T-helper 2 cell treated with Interferon-gamma antibody and Interleukin-4, amounts not matched to agents 100 ng/mL and 5 ng/mL, for 36 hours (primary cell): ENCODE measurements around the gene GNLY. TPM values are rescaled to one million over a fixed set of nuclear protein-coding genes. Genes with fewer than 3 reads are reported as not detected.

Experiments
- intact Hi-C: fragments of 100-400 bp; cut with micrococcal nuclease; formaldehyde crosslinking; loops from one replicate; pipeline ENCODE4 v1.15.1; 2023
- total RNA-seq: library from RNA; stranded (reverse); gene quantifications from 2 replicates; pipeline ENCODE4 v1.2.3, GENCODE V29; 2022

The GNLY gene
- total RNA-seq, 1 donor from 2014 or later, result 18.1 TPM

DNA sequence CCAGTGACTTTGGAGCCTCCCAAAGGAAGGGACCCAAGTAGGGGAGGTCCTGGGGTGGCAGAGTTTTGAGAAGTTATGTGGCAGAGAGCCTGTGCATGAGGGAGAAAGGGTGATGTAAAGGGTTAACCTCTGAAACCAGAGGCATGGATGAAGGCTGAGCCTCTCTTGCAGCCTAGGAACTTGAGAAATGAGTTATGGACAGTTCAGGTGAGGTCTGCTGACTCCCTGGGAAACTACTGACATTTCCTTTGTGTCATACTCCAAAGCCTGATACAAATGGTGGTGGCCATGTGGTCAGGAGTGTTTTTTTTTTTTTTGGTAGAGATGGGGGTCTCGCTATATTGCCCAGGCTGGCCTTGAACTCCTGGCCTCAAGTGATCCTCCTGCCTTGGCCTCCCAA, 12.4 kb upstream of the GNLY start:
- intact Hi-C loops, result no loop called here

DNA sequence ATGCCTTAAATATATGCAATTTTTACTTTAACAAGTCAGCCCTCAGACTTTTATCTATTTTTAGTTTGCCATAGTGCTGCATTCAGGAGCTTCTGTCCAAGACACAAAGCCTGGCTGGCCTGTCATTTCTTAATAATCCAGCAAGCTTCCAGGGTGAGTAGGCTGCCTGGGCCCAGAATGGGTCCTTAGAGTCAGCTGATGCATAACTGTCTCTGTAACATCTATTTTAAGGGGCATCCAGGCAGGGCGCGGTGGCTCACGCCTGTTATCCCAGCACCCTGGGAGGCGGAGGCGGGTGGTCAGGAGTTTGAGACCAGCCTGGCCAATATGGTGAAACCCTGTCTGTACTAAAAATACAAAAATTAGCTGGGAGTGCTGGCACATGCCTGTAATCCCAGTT, 11.8 kb upstream of the GNLY start:
- intact Hi-C loops, result no loop called here

DNA sequence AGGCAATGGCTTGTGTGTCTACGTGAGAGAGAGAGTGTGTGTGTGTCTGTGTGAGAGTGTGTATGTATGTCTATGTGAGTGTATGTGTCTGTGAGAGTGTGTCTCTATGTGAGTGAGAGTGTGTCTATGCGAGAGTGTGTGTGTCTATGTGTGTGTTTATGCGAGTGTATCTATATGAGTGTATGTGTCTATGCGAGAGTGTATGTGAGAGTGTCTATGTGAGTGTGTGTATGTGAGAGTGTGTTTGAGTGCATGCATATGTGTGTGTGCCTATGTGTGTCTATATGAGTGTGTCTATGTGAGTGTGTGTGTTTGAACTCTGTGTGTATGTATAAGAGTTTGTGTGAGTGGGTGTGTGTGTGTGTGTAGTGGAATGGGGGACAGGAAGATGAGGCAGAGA, 9.8 kb upstream of the GNLY start:
- intact Hi-C loops, result no loop called here

DNA sequence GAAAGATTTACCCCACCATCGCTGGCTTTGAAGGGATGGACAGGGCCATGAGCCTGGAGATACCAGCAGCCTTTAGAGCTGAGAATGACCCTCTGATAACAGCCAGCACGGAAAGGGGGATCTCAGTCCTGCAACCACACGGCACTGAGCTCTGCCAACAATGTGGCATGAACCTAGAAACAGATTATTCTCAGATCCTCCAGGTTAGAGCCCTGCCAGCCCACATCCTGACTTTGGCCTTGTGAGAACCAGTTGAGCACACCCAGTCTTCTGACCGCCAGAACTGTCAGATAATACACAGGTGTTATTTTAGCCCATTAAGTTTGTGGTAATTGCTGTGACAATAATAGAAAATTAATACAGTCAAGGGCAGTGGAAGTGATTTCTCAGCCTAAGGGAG, 9.4 kb upstream of the GNLY start:
- intact Hi-C loops, result no loop called here

DNA sequence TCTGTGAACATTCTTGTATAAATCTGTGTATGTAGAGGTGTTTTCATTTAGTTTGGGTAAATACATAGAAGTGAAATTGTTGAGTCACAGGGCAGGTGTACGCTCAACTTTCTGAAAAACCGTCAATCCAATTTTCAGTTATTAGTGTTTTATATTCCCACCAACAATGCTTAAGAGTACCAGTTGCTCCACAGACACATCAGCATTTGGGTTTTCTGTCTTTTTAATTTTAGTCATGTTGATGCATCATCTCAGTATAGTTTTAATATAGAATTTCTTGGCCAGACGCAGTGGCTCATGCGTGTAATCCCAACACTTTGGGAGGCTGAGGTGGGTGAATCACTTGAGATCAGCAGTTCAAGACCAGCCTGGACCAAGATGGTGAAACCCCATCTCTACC, 3.2 kb upstream of the GNLY start:
- intact Hi-C loops, result no loop called here

DNA sequence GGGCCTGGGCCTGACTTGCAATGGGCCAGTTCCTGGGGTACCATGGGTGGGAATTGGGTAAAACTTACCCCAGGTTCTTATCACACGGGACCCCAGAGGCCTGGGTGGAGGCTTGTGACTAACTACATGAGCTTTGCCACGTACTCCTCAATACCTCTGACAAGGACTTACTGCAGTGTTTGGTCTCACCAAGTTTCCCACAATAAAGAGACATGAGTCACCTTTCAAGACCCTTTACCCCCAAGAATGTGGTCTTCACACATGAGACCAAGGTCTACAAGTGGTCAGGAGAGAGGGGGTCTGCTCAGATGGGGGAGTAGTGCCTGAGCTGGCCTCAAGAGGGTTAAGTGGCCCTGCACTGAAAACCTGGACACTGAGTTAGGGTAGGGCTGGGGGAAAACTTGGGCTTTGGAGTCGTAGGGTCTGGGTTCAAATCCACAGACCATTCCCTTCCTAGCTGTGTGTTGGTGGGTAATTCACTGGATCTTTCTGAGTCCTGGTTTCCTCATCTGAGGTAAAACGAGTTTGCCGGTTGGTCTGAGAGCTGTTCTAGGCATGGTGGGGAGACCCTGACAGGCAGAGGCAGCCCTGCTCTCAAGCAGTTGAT, 2.0 kb upstream of the GNLY start:
- intact Hi-C loops, result no loop called here

DNA sequence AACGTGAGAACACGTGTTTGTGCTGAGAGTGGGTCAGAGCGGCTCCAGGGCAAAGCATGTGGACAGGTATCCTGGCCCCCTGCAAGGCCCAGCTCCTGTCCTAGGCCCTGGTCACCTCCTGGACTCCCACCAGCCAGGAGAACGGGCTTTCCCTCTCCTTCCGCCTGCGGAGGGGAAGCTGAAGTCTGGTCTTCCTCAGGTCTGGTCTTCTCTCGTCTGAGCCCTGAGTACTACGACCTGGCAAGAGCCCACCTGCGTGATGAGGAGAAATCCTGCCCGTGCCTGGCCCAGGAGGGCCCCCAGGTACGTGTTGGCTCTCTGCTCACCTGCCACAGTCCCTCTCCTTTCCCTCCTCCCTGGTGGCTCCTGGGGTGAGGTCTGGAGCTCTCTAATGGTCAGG, 963 bp downstream of the GNLY start:
- intact Hi-C loops, result no loop called here

DNA sequence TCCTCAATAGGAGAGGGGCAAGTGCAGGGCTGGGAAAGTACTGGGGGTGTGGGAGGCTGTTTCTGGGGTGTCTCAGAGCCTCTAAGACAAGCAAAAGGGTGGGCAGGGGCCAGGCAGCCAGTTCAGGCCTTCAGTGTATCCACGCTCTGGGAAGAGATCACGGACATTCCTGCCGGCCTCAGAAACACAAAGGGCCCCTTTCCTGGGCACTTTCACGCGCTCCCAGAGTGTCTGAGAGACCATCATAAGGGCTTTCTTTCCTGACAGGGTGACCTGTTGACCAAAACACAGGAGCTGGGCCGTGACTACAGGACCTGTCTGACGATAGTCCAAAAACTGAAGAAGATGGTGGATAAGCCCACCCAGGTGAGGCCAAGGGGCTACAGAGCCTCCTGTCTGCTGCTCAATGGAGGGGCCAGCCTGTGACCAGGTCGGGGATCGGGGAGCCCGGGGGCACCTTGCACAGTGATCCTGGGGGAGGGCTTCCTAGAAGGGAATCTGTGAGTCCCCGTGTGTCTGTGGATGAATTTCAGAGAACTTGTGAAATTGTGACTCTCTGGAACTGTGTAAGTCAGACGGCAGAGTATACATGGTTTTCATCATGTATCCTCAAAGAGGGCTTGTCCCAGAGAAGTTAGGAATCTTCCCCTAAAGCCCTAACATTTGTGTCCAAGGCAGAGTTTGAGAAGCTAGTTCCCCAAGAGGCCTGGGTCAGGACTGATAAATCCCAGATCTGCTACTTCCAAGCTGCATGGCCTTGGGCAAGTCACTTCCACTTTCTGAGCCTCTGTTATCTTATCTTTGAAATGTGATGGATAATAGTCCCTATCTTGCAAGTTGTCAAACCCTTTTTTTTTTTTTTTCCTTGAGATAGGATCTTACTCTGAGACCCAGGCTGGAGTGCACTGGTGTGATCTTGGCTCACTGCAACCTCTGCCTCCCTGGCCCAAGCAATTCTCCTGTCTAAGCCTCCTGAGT, 1.8 kb downstream of the GNLY start:
- intact Hi-C loops, result no loop called here

DNA sequence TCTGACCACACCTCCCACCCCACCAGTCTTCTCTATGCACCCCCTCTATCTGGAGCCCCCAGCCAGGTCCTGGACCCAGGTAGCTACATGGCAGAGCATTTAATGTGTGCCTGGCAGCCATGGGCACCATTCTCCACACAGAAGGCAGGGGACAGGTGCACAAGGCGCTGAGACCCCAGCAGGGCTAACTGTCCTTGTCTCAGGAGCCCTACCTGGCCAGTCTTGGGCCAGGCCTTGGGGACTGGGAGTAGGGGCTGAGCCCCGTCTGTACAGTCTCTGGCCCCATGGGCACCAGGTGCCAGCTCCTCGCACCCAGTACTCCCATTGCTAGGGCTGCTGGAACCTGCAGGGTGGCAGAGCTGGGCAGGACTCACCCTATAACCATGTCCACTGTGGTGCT, 2.9 kb downstream of the GNLY start:
- intact Hi-C loops, result no loop called here

DNA sequence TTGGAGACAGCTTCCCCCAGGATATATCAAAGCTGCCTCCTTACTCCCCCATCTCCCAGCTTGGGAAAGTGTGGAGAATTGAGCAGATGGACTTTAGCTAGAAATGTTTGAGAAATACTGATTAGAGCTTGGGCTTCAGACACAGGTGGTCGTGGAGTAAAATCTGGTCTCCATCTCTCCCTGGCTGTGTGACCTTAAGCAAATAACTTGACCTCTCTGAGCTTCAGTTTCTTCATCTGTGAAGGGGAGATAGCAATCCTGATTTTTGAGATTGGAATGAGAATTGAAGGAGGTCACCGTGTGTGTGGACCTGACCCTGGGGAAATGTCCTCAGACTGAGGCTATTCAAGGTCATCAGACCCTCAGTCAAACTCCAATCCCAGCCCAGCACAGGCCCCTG, 3.6 kb downstream of the GNLY start:
- intact Hi-C loops, result no loop called here

DNA sequence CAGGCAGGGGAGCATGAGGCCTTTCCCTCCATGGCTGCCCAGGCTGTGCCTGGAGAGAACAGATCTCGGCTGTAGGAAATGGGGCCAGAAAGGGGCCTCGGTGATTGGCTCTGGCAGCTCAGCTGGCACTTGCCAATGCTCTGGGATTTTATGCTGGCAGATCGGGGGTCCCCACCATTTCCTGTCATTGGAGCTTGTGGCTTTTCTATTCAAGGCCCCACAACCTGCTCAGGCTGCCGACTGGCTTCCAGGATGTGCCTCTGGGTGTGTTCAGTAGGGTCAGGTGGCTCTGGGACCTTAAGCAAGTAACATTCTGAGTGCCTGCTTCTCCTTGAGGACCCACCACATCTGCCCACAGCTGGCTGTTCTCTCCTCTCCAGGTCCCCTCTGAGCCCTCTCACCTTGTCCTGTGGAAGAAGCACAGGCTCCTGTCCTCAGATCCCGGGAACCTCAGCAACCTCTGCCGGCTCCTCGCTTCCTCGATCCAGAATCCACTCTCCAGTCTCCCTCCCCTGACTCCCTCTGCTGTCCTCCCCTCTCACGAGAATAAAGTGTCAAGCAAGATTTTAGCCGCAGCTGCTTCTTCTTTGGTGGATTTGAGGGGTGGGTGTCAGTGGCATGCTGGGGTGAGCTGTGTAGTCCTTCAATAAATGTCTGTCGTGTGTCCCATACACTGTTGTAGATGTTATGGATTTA, 4.2 kb downstream of the GNLY start:
- intact Hi-C loops, result no loop called here

DNA sequence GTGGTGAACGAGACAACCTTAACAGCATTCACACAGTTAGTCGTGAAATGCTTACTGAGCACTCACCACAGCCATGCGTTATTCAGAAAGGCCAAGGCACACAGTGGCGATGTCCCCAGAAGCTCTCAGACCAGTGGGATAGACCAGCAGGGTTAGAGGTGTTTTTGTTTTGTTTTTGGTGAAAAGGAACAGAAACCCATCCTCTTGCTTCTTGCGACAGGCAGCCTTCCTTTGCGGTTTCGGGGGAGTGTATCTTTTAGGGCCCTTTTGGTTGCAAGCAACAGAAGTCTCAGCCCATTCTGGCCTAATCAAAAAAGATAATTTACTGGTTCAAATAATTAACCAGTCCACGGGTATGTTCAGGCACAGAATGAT, 4.7 kb downstream of the GNLY start:
- intact Hi-C loops, result no loop called here

DNA sequence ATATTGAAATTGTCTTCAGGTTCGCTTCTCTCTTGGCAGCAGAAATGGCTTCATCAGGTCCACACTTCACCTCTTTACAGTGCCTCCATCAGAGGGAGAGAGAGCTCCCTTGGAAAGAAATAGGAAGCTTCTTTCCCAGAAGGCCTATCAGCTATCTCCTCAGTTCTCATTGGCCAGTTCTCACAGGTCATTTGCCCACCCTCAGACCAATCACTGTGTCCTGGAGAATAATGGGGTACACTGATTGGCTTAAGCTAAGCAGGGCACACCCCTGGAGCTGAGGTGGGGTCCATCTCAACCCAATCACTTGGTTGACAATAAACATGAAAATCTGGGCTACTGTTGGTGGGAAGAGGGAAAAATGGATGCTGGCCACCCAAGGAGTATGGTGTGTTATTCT, 5.2 kb downstream of the GNLY start:
- intact Hi-C loops, result no loop called here

DNA sequence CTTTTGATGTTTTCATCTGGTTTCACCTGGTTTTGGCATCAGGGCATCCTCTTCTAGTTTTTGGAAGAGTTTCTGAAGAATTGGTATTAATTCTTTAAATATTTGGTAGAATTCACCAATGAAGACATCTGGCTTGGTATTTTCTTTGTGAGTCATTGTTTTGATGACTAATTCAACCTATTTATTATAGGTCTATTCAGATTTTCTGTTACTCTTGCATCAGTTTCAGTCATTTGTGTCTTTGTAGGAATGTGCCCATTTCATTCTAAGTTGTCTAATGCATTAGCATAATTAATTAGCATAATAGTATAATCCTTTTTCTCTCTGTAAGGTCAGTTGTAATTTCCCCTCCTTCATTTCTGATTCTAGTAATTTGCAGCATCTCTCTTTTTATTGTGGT, 8.0 kb downstream of the GNLY start:
- intact Hi-C loops, result no loop called here

DNA sequence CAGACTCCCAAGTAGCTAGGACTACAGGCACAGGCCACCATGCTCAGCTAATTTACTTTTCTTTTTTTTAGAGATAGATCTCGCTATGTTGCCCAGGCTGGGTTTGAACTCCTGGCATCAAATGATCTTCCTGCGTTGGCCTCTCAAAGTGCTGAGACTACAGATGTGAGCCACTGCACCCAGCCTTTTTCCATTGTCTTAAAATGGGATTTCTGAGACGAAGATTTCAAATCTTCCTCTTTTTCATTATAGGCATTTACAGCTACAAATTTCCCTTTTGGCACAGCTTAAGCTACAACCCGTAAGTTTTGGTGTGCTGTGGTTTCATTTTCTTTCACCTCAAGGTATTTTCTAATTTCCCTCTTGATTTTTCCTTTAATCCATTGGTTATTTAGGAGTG, 8.6 kb downstream of the GNLY start:
- intact Hi-C loops, result no loop called here

DNA sequence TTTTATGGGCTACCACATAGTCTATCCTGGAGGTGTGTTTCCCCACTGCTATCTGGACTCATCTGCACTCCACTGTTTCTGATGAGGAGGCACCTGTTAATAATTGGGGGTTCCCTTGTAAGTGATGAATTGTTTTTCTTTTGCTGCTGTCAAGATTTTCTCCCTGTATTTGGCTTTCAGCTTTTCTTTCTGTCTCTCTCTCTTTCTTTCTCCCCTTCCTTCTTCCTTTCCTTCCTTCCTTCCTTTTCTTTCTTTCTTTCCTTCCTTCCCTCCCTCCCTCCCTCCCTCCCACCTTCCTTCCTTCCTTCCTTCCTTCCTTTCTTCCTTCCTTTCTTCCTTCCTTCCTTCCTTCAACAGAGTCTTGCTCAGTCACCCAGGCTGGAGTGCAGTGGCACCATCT, 9.2 kb downstream of the GNLY start:
- intact Hi-C loops, result no loop called here

DNA sequence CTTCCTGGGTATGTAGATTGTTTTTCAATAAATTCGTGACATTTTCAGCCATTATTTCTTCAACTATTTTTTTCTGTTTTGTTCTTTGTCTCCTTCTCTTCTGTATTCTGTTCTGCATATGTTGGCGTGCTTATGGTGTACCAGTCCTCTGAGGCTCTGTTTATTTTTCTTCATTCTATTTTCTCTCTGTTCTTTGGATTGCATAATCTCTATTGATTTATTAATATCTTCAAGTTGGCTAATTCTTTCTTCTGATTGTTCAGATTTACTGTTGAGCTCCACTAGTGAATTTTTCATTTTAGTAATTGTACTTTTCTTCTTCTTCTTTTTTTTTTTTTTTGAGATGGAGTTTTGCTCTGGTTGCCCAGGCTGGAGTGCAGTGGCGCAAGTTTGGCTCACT, 9.9 kb downstream of the GNLY start:
- intact Hi-C loops, result no loop called here

DNA sequence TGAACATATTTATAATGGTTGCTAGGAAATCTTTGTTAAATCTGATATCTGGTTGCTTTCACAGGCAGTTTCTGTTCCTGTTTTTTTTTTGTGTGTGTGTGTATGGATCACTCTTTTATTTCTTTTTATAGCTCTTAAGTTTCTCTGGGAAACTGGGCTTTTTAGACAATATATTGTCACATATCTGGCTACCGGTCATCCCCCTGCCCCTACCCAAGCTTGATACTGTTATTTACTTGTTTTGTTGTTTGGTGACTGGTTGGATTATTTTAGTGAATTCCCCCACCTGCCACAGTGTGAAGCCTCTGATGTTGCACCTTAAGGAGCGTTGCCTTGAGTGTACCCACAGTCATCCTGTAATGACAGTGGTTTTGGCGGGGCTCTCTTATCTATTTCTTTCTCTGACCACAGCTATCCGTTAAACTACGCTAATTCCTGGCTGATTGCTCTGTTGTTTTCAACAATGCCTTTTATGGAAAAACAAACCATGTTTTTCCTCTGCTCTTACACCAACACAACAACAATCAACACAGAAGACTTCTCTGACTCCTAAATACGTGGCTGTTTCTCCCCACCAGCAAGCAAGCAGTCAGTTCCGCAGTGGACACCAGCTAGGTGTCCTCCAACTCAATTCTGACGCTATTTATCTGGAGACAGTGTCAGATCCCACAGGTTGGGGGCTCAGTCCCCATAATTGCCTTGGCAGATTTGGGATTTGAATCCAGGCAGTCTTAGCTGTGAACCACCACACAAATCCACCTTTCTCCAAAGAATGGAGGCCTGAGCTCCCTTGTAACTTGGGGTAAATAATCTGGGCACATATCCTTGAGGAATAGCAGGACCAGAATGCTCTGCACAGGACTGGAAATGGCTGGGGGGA, 10.9 kb downstream of the GNLY start:
- intact Hi-C loops, result no loop called here

DNA sequence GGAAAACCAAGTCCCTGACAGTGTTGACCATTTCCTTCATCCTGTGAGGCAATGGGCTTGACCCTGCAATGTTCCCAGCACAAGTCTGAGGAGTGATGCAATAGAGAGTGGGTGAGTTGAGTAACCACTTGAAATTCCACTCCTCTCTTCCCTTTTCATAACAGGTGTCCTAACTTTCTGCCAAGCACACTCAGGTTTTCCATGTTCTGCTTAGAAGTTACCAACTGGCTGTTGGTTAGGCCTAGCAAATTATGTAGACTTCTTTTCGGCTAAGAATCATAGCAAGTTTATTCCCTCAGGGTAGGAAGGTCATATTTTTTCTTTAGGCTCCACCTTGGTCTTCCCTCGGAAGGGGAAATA, 11.5 kb downstream of the GNLY start:
- intact Hi-C loops, result no loop called here

DNA sequence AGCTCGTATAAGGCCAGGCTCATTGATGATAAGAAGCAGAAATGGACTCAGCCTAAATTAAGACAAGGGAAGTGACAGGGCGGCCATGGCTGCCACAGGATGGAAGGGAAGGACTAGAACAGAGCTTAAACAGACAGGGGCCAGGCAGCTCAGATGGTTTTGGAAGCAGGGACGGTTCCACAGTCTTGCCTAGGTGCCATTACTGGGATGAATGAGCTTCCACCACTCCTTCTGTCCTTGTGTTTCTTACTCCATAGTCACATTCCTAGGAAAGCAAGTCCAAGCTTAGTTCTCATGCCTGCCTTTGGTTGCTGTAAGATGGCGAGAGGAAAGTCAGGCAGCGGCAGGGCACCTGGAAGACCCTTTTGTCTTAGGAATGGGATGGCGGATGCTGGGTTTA, 11.9 kb downstream of the GNLY start:
- intact Hi-C loops, result no loop called here

DNA sequence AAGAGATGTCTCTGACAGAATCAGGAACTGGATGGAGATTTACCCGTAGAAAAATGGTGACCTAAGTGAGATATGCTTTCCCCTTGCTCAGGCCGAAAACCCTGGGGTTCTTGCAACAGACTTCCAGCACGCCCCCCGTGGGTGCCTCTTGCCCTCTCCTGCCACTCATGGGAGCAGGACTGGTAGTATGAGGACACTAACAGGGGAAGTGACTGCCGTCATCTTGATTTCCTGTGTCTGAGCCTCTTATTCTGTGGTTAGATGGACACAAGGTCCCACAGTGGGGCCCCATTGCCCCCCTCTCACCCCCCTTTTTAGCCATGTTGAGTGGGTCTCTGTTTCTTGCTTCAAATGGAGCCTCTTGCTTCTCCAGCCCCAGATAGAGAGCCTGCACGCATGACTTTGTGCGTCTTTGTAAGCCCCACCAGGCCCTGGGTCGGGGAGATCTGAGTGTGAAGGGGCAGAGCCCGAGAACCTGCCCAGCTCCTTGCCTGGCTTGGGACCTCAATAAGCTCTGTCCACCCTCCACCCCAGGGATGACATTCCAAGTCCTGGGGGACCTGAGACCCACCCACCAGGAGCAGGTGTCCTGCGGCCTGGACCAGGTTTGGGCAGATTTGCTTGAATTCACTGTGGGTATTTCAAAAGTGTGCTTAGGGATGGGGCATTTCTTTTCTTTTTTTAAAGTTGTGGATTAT, 12.6 kb downstream of the GNLY start:
- intact Hi-C loops, result loop anchor here (1.0 kb wide), 2 partner anchors 27 to 69 kb away; no protein-coding TSS in a partner anchor
